GM19455 (cell line): ENCODE data around the gene IFNK.

Experiments
- ATAC-seq: cut with Tn5 transposase; IDR thresholded peaks from one replicate; pipeline ENCODE4 v1.9.1; 2021; ENCODE audit not compliant: unreplicated experiment

Gene IFNK

DNA sequence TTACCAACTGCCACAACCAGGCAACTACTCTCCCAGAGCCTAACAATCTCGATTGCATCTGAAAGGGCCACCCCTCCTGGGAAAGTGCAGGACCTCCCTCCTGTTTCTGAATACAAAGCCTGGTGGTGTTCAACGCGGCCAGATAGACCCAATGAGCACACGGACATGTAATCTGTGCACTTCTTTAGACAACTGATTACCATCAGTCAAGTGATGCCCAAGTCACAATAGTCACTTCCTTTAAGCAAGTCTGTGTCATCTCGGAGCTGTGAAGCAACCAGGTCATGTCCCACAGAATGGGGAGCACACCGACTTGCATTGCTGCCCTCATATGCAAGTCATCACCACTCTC, 48.5 kb downstream of the IFNK start:
- ATAC-seq: peak; percentile 43

DNA sequence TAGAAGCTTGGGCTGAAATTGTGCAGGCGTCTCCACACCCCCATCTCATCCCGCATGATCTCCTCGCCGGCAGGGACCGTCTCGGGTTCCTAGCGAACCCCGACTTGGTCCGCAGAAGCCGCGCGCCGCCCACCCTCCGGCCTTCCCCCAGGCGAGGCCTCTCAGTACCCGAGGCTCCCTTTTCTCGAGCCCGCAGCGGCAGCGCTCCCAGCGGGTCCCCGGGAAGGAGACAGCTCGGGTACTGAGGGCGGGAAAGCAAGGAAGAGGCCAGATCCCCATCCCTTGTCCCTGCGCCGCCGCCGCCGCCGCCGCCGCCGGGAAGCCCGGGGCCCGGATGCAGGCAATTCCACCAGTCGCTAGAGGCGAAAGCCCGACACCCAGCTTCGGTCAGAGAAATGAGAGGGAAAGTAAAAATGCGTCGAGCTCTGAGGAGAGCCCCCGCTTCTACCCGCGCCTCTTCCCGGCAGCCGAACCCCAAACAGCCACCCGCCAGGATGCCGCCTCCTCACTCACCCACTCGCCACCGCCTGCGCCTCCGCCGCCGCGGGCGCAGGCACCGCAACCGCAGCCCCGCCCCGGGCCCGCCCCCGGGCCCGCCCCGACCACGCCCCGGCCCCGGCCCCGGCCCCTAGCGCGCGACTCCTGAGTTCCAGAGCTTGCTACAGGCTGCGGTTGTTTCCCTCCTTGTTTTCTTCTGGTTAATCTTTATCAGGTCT, 49.0 kb downstream of the IFNK start, which contains the start of gene C9orf72:
C9orf72 (minus strand) TSS at position 564 of the 716 bp plus-strand sequence. CDS start 6,361 bp downstream, outside the sequence.
- peak; percentile 64 for ATAC-seq

DNA sequence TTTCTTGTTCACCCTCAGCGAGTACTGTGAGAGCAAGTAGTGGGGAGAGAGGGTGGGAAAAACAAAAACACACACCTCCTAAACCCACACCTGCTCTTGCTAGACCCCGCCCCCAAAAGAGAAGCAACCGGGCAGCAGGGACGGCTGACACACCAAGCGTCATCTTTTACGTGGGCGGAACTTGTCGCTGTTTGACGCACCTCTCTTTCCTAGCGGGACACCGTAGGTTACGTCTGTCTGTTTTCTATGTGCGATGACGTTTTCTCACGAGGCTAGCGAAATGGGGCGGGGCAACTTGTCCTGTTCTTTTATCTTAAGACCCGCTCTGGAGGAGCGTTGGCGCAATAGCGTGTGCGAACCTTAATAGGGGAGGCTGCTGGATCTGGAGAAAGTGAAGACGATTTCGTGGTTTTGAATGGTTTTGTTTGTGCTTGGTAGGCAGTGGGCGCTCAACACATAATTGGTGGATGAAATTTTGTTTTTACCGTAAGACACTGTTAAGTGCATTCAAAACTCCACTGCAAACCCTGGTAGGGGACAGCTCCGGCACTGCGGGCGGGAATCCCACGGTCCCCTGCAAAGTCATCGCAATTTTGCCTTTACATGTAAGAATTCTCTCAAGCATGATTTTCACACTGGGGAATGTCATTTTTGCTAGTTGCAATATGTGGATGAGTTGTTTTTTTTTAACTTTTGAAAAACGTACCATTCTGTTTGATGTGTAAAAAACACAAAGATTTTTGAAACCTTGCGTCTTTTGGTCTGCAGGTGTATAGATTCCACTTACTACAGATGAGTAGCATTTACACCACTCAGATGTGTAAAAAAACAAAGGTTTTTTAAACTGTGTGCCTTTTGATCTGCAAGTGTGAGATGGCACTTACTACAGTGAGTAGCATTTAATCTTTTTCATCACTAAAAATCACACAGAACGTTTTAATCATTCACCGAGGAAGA, 49.8 kb downstream of the IFNK start:
- peak; percentile 84 for ATAC-seq
